ENCODE results near the gene FFAR4.

Gene FFAR4

DNA sequence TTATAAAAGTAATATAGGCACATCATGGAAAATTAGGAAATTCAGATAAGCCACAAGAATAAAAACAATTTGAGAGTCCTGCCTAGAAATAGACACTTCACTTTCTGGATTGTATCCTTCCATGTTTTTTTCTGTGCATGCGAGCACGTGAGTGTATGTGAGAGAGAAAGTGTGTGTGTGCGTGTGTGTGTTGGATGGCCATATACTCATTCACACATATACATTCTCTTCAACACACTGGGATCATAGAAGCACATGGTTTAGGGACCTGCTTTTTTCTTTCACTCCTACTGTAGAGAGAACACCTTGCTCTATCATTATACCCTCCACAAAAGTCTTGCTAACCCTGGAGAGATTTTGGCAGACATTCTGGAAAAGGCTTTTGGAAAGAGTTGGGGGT is 7.5 kb downstream of the FFAR4 start:
- FAIRE-seq = no peak
- no peak for TF ChIP-seq POLR2A (IDR thresholded peaks at IDR 0.05; ENCODE audit: low read depth, low read length)
- TF ChIP-seq POLR2AphosphoS5 (IDR thresholded peaks at IDR 0.05; ENCODE audit: low read depth, low read length) = no peak
- TF ChIP-seq TAF1 (IDR thresholded peaks at IDR 0.05; ENCODE audit: borderline replicate concordance, low read depth, low read length) = no peak

DNA sequence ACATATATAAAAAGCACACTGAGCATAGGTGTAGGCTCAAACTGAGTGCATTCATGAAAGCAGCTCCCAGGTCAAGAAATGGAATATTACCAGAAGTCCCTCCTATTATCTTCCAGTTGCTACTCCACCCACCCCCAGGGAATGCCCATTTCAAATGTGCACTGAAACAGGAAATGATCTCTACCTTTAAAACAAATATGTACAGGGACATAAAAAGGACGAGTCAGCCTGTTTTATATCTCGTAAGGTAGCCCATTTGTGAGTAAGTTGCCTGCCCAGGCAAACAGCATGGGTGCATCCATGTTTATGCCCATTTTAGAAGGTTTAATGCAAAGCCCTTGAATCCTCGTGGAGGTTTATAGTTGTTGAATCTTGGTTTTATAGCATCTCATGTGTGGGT is 10.4 kb downstream of the FFAR4 start:
- DNase-seq (ENCODE audit: insufficient read length) (no peak), FAIRE-seq (no peak)
- no peak for TF ChIP-seq TAF1 (IDR thresholded peaks at IDR 0.05; ENCODE audit: borderline replicate concordance, low read depth, low read length)
- TF ChIP-seq POLR2A (IDR thresholded peaks at IDR 0.05; ENCODE audit: low read depth, low read length) = no peak
- no peak for TF ChIP-seq POLR2AphosphoS5 (IDR thresholded peaks at IDR 0.05; ENCODE audit: low read depth, low read length)

More for the DNA sequence above, 7.5 kb downstream of the FFAR4 start:
- DNase-seq (ENCODE audit: insufficient read length) = no peak

DNA sequence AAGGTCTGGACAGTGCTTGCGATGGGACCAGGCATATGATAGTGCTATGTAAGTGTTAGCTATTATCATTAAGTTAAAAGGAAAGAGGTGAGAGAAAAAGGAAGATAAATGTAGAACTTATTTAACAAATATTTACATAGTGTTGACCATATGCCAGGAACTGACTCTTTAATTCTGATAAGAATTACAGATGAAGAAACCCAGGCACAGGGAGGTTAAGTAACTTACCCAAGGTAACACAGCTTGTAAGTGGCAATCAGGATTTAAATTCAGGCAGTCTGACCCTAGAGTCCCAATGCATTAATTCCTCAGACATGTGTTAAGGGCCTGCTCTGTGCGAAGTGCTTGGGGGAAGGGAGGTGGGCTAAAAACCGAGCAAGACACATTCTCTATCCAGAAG is 11.1 kb downstream of the FFAR4 start:
- DNase-seq (ENCODE audit: insufficient read length) (no peak), FAIRE-seq (no peak)
- no peak for TF ChIP-seq POLR2AphosphoS5 (IDR thresholded peaks at IDR 0.05; ENCODE audit: low read depth, low read length)
- no peak for TF ChIP-seq POLR2A (IDR thresholded peaks at IDR 0.05; ENCODE audit: low read depth, low read length)
- no peak for TF ChIP-seq TAF1 (IDR thresholded peaks at IDR 0.05; ENCODE audit: borderline replicate concordance, low read depth, low read length)

DNA sequence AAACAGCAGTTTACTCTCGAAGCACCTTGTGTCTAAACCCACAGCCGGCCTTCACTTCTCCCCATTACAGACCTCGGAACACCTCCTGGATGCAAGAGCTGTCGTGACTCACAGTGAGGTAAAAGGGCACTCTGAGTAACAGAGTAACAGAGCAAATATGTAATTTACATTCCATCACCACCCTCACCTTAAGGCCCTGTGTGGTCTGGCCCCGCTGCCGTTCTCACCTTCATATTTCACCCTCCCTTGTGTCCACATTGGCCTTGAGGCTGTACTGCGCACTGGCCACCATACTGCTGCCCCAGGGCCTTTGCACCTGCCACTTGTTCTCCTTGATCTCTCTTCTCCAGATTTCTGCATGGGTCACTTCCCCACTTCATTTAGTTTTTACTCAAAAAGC is 12.6 kb downstream of the FFAR4 start:
- DNase-seq (ENCODE audit: insufficient read length) = no peak
- TF ChIP-seq POLR2A (IDR thresholded peaks at IDR 0.05; ENCODE audit: low read depth, low read length) (no peak), TAF1 (IDR thresholded peaks at IDR 0.05; ENCODE audit: borderline replicate concordance, low read depth, low read length) (no peak), POLR2AphosphoS5 (IDR thresholded peaks at IDR 0.05; ENCODE audit: low read depth, low read length) (no peak)
- no peak for FAIRE-seq

DNA sequence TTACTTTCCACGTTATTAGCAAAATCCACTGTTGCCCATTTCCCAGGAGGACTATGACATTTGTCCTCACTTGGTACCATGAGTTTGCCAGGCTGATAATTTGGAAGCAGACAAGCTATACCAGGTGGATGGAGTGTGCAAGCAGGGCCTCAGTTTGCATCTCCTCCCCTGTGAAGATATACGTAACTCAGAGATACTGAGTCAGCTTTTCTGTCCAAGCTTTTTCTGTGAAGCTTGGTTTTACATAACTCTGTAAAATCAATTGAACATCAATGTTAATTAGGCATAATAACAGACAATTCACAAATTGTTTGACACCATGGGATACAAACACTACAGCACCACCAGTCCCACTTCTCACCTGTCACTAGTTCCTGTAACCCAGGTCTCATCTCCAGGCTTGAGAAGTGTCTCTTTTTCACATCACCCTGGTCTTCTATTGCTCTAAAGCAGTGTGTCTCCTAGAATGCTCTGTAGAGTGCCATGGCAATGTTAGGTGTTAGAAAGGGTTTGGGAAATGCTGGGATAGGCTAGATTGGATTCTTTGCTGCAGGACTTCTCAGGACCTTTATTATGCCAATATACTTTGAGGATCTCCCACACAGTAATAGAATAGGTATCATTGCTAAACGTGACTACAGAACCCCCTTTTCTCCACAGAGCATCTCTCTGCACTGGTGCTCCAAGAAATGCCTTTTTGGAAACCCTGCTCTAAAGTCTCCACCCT is 13.7 kb downstream of the FFAR4 start:
- FAIRE-seq = no peak
- DNase-seq (ENCODE audit: insufficient read length) = no peak

DNA sequence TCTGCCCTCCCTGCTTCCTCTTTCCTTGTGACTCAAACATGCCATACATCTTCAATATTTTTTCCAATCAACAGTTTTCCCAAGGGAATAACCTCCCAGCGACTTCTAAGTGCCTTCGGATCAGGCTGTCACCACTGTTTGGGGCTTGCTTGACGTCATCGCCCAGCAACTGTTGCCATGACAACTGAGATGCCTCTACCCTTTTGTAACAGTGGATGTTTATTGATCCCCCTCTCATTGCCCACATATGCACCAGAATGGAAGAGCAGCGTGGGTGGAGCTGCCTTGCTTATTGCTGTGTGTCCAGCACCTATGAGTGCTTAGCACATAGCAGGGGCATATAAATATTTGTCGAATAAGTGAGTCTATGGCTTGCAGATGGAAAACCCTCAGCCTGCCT is 14.4 kb downstream of the FFAR4 start:
- FAIRE-seq = no peak
- DNase-seq (ENCODE audit: insufficient read length) = no peak
- TF ChIP-seq POLR2AphosphoS5 (IDR thresholded peaks at IDR 0.05; ENCODE audit: low read depth, low read length) = no peak
- TF ChIP-seq TAF1 (IDR thresholded peaks at IDR 0.05; ENCODE audit: borderline replicate concordance, low read depth, low read length) = no peak
- TF ChIP-seq POLR2A (IDR thresholded peaks at IDR 0.05; ENCODE audit: low read depth, low read length) = no peak

More for the DNA sequence above, 13.7 kb downstream of the FFAR4 start:
- no peak for TF ChIP-seq POLR2AphosphoS5 (IDR thresholded peaks at IDR 0.05; ENCODE audit: low read depth, low read length)
- no peak for TF ChIP-seq TAF1 (IDR thresholded peaks at IDR 0.05; ENCODE audit: borderline replicate concordance, low read depth, low read length)
- TF ChIP-seq POLR2A (IDR thresholded peaks at IDR 0.05; ENCODE audit: low read depth, low read length) = no peak

DNA sequence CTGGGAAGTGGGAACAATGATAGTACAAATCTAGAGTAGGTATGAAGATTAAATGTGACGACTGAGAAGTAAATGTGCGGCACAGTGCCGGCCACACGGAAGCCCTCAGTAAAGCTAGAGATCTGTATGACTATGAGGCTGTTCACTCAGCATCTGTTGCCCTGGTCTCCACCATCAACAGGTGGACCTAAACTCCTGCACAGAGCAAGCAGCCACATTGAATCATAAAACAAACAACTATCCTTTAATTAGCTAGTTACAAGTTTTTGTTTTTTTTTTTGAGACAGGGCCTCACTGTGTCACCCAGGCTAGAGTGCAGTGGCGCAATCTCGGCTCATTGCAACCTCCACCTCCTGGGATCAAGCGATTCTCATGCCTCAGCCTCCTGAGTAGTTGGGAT is 18.0 kb downstream of the FFAR4 start:
- FAIRE-seq = no peak
- TF ChIP-seq POLR2AphosphoS5 (IDR thresholded peaks at IDR 0.05; ENCODE audit: low read depth, low read length) = no peak
- no peak for TF ChIP-seq TAF1 (IDR thresholded peaks at IDR 0.05; ENCODE audit: borderline replicate concordance, low read depth, low read length)
- no peak for TF ChIP-seq POLR2A (IDR thresholded peaks at IDR 0.05; ENCODE audit: low read depth, low read length)
- no peak for DNase-seq (ENCODE audit: insufficient read length)

DNA sequence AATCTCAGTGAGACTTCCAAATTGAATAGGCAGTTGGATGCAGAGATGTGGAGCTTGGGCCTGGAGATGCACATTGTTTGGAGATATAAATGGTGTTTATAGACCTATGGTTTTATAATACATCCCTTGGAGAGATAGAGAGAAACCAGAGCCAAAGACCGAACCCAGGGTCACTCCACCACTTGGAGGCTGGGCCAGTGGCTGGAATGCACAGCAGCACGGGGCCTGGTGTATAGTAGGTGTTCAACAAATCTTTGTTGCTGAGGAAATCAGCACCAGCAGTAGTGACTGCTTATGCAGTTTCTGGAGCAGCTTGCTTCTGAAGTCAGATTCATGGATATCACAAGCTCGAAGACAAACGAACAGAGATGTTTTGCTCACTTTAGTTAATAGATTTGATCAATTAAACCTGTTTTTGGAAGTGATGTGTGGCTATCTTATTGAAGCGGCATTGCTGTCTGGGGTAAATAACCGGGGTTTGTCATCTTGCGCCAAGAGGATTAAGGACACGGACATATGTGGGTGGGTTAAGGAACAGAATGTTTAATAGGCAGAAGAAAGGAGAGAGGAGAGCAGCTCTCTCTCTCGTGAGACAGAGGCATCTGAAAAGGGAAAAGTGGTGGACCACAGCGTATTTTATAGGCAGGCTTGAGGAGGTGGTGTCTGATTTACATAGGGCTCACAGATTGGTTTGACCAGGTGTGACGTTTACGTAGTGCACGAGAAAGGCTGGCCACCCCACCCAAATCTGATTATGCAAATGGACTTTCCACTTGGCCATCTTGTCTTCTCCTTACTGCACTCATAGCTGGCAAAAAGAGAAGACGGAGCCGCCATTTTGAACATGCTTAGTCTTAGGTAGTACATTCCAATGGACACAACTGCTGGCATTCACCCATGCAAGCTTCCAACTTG is 23.4 kb downstream of the FFAR4 start:
- TF ChIP-seq POLR2A (IDR thresholded peaks at IDR 0.05; ENCODE audit: low read depth, low read length) (no peak), TAF1 (IDR thresholded peaks at IDR 0.05; ENCODE audit: borderline replicate concordance, low read depth, low read length) (no peak), POLR2AphosphoS5 (IDR thresholded peaks at IDR 0.05; ENCODE audit: low read depth, low read length) (no peak)
- DNase-seq (ENCODE audit: insufficient read length) (no peak), FAIRE-seq (no peak)

DNA sequence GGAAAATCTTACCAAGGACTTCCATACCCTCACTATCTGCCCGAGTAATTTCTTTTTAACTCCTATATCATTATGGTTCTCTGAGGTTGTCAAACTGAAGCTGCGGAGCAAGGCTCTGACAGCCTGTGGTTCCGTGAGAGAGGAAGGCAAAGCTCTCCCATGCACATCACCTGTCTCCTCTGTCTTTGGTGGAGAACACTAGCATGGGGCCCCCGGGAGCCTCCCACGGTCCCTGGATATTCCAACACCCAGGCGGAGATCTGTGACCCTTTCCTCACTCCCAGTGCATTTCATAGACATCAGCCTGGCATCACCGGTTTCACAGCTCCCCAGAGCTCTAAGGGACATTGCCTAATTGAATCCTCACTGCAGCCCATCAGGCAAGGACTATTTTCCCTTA is 24.2 kb downstream of the FFAR4 start:
- FAIRE-seq (no peak), DNase-seq (ENCODE audit: insufficient read length) (no peak)
- TF ChIP-seq TAF1 (IDR thresholded peaks at IDR 0.05; ENCODE audit: borderline replicate concordance, low read depth, low read length) = no peak
- TF ChIP-seq POLR2AphosphoS5 (IDR thresholded peaks at IDR 0.05; ENCODE audit: low read depth, low read length) = no peak
- no peak for TF ChIP-seq POLR2A (IDR thresholded peaks at IDR 0.05; ENCODE audit: low read depth, low read length)

DNA sequence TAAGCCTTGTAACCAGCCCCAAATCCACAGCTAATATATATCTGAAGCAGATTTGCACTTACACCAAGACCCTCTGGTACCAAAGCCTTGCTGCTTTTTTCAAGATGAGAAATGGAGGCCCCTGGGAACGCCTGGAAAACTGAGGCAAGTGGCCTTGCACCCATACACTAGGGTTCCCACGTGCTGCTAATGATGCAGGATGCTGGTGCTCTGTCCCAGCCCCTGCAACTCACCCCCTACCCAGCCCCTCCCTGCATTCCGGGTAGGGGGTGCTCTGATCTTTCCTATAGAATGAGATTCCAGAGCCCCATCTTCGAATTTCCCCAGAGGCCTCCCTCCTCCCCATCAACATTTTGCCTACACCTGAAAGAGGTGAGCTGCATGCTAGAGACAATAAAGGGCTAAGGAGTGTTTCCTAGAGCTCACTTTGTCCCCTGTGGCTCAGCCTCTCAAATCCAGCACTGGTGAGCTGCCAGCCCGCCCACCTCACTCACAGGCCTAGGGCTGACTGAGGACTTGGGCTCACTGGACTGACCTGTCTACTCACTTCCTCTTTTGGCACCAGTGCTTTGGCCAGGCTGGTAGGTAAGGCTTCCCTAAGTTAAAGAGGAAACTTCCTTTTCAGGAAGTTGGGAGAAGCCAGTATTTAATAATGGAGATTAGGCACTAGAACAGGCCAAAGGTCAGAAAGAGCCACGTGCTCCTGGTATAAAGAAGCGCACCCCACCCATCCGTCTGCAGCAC is 24.8 kb downstream of the FFAR4 start:
- no peak for DNase-seq (ENCODE audit: insufficient read length)
- FAIRE-seq = no peak
- TF ChIP-seq TAF1 (IDR thresholded peaks at IDR 0.05; ENCODE audit: borderline replicate concordance, low read depth, low read length) = no peak
- TF ChIP-seq POLR2AphosphoS5 (IDR thresholded peaks at IDR 0.05; ENCODE audit: low read depth, low read length) = no peak
- TF ChIP-seq POLR2A (IDR thresholded peaks at IDR 0.05; ENCODE audit: low read depth, low read length) = no peak

DNA sequence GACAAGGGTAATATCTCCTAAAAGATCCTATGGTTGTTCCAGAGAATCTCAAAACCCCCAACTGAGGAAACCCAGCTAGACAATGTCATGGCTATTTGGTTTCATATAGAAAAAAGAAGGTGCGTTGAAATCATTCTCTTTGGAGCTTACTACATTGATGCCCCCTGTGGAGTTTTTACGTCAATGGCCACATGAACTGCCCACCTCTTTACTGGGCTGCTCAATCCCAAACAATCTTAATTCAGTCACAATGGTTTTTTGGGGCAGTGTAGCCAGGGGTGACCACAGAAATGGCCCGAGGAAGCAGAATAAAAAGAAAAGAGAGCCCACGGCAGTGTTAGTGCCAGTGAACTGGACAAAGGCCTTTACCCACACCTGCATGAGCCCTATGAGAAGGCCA is 26.8 kb downstream of the FFAR4 start:
- no peak for FAIRE-seq
- no peak for DNase-seq (ENCODE audit: insufficient read length)
- TF ChIP-seq TAF1 (IDR thresholded peaks at IDR 0.05; ENCODE audit: borderline replicate concordance, low read depth, low read length) (no peak), POLR2AphosphoS5 (IDR thresholded peaks at IDR 0.05; ENCODE audit: low read depth, low read length) (no peak), POLR2A (IDR thresholded peaks at IDR 0.05; ENCODE audit: low read depth, low read length) (no peak)

Measured in GM12892 (cell line).